ENCODE measurements around the gene SERPINA10.

The SERPINA10 gene

DNA sequence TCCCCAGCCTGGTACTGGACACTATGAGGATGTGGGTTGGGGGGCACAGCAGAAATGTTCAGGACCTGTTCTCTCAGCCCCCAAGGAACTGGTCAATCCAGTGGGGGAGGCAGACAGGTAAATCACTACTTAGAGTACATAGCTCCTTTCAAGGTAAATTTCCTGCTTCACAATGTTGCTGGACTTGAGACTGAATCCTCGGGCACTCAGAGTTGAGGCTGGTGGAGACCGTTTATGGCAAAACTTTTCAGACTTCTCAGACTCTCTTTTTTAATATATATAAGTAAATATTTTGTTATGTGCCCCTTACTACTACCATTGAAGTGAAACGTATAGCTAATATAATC, 483 bp upstream of the SERPINA10 start:
- no peak for DNase-seq (ENCODE audit: low read depth)
- TF ChIP-seq, protein P1, sequence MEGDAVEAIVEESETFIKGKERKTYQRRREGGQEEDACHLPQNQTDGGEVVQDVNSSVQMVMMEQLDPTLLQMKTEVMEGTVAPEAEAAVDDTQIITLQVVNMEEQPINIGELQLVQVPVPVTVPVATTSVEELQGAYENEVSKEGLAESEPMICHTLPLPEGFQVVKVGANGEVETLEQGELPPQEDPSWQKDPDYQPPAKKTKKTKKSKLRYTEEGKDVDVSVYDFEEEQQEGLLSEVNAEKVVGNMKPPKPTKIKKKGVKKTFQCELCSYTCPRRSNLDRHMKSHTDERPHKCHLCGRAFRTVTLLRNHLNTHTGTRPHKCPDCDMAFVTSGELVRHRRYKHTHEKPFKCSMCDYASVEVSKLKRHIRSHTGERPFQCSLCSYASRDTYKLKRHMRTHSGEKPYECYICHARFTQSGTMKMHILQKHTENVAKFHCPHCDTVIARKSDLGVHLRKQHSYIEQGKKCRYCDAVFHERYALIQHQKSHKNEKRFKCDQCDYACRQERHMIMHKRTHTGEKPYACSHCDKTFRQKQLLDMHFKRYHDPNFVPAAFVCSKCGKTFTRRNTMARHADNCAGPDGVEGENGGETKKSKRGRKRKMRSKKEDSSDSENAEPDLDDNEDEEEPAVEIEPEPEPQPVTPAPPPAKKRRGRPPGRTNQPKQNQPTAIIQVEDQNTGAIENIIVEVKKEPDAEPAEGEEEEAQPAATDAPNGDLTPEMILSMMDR (IDR thresholded peaks at IDR 0.05; ENCODE audit: insufficient read depth, low read depth, low read length, missing control alignments), result no peak
- H3K4me3 ChIP-seq (ENCODE audit: low read depth, low read length), result no peak overlapping the region

DNA sequence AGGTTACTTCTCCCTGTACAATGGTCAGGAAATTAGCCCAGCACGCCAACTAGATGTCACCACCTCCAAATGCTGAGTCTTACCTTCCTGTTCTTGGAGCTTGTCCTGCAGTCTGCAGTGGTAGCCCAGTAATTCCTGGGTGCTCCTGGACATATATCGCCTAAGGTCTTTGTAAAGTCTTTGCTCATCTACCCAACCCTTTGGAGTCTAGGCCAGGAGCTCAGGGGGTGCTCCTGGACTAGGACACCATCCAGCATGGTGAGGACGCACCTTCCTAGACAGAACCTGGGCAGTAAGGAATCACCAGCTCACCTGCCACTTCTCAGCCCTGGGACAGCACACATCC, 569 bp downstream of the SERPINA10 start:
- TF ChIP-seq, protein P1 (IDR thresholded peaks at IDR 0.05; ENCODE audit: insufficient read depth, low read depth, low read length, missing control alignments), result no peak
- no peak for DNase-seq (ENCODE audit: low read depth)
- H3K4me3 ChIP-seq (ENCODE audit: low read depth, low read length), result no peak overlapping the region

DNA sequence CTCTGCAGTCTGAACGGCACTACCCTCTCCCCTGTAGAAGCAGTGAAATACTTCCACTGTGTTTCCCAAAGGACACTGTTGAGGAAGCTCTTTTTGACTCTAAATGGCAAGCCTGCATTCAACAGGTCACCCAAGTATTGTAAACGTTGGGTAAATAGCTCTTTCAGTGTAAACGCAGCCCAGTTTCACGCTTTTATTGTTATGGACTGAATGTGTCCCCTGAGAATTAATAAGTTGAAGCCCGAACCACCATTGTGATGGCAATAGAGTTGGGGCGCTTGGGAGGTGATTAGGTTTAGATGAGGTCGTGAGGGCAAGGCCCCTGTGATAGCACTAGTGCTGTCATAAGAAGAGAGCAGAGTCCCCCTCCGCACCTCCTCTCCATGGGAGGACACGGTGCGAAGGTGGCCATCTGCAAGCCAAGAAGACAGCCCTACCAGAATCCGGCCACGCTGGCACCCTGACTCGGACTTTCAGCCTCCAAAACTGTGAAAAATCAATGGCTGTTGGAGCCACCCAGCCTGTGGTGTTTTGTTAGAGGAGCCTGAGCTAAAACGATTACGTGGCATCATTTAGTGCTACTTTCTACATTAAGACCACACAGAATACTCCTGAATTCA, 1.1 kb downstream of the SERPINA10 start:
- DNase-seq (ENCODE audit: low read depth), result no peak
- TF ChIP-seq, protein P1 (IDR thresholded peaks at IDR 0.05; ENCODE audit: insufficient read depth, low read depth, low read length, missing control alignments), result no peak
- no peak overlapping the region for H3K4me3 ChIP-seq (ENCODE audit: low read depth, low read length)

DNA sequence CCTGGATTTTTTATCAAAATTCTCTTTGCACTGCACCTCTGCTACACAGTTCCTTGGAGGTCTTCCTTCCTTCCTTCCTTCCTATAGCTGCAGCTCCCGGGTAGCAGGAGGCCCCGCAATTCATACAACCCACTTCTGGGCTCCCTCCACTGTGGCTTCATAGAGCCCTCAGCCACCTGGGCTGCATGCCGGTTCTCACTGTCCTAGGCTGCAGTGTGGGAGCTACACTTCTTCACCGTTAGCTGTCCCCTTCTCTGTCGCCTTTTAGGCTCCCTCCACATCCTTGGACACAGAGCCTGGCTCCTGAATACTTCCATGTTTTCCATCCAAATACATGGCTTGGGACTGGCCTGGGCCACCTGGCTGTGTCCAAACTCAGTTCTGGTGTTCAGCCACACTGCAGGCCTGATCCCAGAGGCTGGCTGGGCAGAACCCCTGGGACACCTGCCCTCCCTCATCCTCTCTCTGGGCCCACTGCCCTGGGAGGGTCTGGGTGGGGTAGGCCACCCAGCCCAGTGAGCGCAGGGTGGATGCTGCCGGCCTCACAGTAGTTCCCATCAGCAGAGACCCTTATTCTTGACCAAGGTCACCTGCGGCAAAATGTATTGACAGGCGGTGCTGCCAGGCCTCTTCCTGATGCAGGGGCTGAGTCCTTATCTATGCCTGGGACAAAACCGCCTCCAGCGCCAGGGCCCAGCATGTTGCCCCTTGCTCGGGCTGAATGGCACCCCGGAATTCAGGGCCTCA, 1.7 kb downstream of the SERPINA10 start:
- TF ChIP-seq, protein P1 (IDR thresholded peaks at IDR 0.05; ENCODE audit: insufficient read depth, low read depth, low read length, missing control alignments), result no peak
- DNase-seq (ENCODE audit: low read depth), result no peak
- H3K4me3 ChIP-seq (ENCODE audit: low read depth, low read length), result no peak overlapping the region

DNA sequence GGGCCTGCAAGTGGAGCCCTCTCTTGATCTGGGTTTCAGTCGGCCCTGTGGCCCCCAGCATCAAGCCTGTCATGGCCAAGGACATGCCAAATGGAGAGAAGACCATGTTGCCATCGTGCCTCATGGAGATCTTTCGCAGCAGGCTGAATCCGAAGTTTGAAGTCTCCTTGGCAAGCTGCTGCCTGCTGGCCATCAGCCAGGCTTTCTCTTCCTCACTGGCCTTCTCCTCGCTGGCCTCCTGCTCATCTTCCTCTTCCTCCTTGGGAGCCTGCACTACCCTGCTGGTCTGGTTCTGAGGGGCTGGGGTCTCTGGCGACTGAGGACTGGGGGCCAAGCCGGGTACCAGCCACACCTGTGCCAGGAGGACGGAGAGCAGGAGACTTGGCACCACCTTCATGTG, 2.9 kb downstream of the SERPINA10 start:
- DNase-seq (ENCODE audit: low read depth), result no peak
- TF ChIP-seq, protein P1 (IDR thresholded peaks at IDR 0.05; ENCODE audit: insufficient read depth, low read depth, low read length, missing control alignments), result no peak
- H3K4me3 ChIP-seq (ENCODE audit: low read depth, low read length), result no peak overlapping the region

DNA sequence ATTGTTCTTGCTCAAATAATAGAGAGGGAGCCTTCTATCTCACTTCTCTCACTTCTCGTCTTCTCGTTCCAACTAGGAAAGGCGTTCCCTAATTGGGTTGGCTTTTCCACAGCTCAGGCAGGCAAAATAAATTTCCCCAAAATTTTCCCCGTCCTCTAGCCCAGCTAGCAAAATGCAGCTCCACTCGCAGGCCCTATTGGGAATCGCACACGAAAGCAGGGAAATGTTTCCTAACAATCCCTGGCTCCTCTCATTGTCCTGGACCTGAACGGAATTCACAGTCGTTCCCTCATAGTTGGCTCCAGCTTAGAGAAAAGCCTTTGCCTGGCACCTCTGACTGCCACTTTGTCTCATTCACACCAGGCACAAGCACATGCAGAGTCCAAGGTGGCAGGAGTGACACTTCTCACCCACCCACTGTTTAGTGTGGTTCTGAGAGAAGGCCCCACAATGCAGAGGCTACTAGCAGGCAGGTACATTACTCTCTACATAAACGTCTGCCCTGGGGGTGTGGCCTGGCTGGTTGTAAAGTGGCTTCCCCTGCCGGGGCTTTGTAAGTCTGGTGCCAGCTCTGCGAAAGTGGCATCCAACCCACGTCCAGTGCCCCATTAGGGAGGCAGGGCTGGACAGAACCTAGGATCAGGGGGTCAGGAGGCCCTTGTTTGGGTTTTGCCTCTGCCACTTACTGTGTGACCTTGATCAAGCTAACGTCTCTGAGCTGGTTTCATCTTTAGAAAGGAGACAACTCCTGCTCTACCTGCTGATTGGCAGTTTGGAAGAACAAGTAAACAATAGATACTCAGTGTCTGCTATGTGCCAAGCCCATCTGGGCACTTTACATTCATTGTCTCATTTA, 4.2 kb downstream of the SERPINA10 start:
- no peak for DNase-seq (ENCODE audit: low read depth)
- TF ChIP-seq, protein P1 (IDR thresholded peaks at IDR 0.05; ENCODE audit: insufficient read depth, low read depth, low read length, missing control alignments), result no peak
- H3K4me3 ChIP-seq (ENCODE audit: low read depth, low read length), result no peak overlapping the region
